Measurements from ENCODE around the gene ZBTB14. TPM values are rescaled to one million over a fixed set of nuclear protein-coding genes. Genes with fewer than 3 reads are reported as not detected.

ZBTB14 gene
- total RNA-seq, 2 donors from 2014 or later: 6.1 to 8.4 TPM

GRCh38 chr18:5276947-5277346 lies 18.6 kb downstream of the ZBTB14 start:
- ATAC-seq (ENCODE audit: insufficient number of reproducible peaks, low FRiP score, low read depth): no peak
- no peak for TF ChIP-seq CTCF (IDR thresholded peaks at IDR 0.05)

GRCh38 chr18:5275872-5276271 lies 19.7 kb downstream of the ZBTB14 start:
- H3K4me1 ChIP-seq (ENCODE audit: control insufficient read depth in 1 of 2, low read depth in 2 of 2): no peaks in the 10 kb centered on the region
- H3K36me3 ChIP-seq: no peaks in the 10 kb centered on the region
- no peaks in the 10 kb centered on the region for H3K27me3 ChIP-seq (replicated peaks; ENCODE audit: insufficient read depth)
- DNase-seq (ENCODE audit: low spot score) (no peak), ATAC-seq (ENCODE audit: insufficient number of reproducible peaks, low FRiP score, low read depth) (no peak)
- peaks cover 3% of the 10 kb centered on the region for H3K9me3 ChIP-seq
- H3K4me3 ChIP-seq: no peak overlapping the region
- H3K27ac ChIP-seq: no peak overlapping the region
- no peak for TF ChIP-seq CTCF (IDR thresholded peaks at IDR 0.05)

More at GRCh38 chr18:5276947-5277346, 18.6 kb downstream of the ZBTB14 start:
- no peaks in the 10 kb centered on the region for H3K27me3 ChIP-seq (replicated peaks; ENCODE audit: insufficient read depth)
- no peaks in the 10 kb centered on the region for H3K4me1 ChIP-seq (ENCODE audit: control insufficient read depth in 1 of 2, low read depth in 2 of 2)
- peaks cover 3% of the 10 kb centered on the region for H3K9me3 ChIP-seq
- no peak overlapping the region for H3K27ac ChIP-seq
- H3K4me3 ChIP-seq: no peak overlapping the region
- DNase-seq (ENCODE audit: low spot score): no peak
- no peaks in the 10 kb centered on the region for H3K36me3 ChIP-seq

- TF ChIP-seq CTCF (IDR thresholded peaks at IDR 0.05): no peak
- Histone ChIP-seq H3K4me1 (ENCODE audit: control insufficient read depth in 1 of 2, low read depth in 2 of 2) (no peaks in the 10 kb centered on the region), H3K9me3 (peaks cover 4% of the 10 kb centered on the region), H3K27ac (no peak overlapping the region), H3K4me3 (no peak overlapping the region), H3K27me3 (replicated peaks; ENCODE audit: insufficient read depth) (no peaks in the 10 kb centered on the region), H3K36me3 (no peaks in the 10 kb centered on the region)
- no peak for ATAC-seq (ENCODE audit: insufficient number of reproducible peaks, low FRiP score, low read depth)
- no peak for DNase-seq (ENCODE audit: low spot score)
Observed at GRCh38 chr18:5268874-5269273, 26.7 kb downstream of the ZBTB14 start.

GRCh38 chr18:5266721-5267120 lies 28.8 kb downstream of the ZBTB14 start:
- Histone ChIP-seq H3K27ac (no peak overlapping the region), H3K27me3 (replicated peaks; ENCODE audit: insufficient read depth) (no peaks in the 10 kb centered on the region), H3K36me3 (no peaks in the 10 kb centered on the region), H3K9me3 (peaks cover 4% of the 10 kb centered on the region), H3K4me1 (ENCODE audit: control insufficient read depth in 1 of 2, low read depth in 2 of 2) (no peaks in the 10 kb centered on the region), H3K4me3 (no peak overlapping the region)
- ATAC-seq (ENCODE audit: insufficient number of reproducible peaks, low FRiP score, low read depth): no peak
- DNase-seq (ENCODE audit: low spot score): no peak
- no peak for TF ChIP-seq CTCF (IDR thresholded peaks at IDR 0.05)

GRCh38 chr18:5253910-5254309 lies 41.6 kb downstream of the ZBTB14 start:
- no peak for DNase-seq (ENCODE audit: low spot score)
- TF ChIP-seq CTCF (IDR thresholded peaks at IDR 0.05): no peak
- Histone ChIP-seq H3K36me3 (no peaks in the 10 kb centered on the region), H3K9me3 (no peaks in the 10 kb centered on the region), H3K27me3 (replicated peaks; ENCODE audit: insufficient read depth) (no peaks in the 10 kb centered on the region), H3K27ac (no peak overlapping the region), H3K4me3 (no peak overlapping the region), H3K4me1 (ENCODE audit: control insufficient read depth in 1 of 2, low read depth in 2 of 2) (no peaks in the 10 kb centered on the region)
- ATAC-seq (ENCODE audit: insufficient number of reproducible peaks, low FRiP score, low read depth): no peak
